HG03103 (cell line): ENCODE measurements around the gene RAI1.

Experiments used
- ATAC-seq: cut with Tn5 transposase; IDR thresholded peaks from one replicate; pipeline ENCODE4 v1.9.1; 2021; ENCODE audit warnings: low read depth; ENCODE audit not compliant: unreplicated experiment

Gene RAI1

GRCh38 chr17:17728550-17729251 lies 47.4 kb downstream of the RAI1 start:
- ATAC-seq, result no peak

DNA sequence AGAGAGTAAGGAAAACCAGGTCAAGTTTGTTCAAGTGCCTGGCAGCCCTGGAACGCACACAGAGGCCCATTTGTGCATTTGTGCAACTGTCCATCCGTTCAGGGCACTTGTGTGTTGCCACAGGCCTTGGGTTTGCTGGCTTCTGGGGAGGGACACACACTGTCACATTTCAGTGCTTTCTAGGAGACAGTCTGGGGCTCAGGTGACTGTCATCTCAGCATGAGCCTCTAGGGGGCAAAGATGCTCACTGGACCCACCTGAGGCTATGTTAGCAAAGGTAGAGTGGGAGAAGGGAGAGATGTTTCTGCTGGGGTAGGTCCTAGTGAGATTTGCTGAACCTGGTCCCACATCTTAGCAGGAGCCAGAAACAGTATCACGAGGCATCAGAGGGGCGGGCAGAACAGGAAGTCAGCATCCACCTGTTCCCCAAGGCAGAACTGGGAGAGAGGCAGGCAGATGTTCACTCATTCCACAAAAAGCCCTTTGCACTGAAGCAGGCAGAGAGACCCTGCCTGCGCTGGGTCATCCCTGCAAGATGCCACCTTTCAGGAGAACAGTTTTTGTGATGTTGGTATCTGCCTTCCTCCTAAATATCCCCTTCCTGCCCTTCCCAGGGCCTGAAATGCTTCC lies 48.5 kb downstream of the RAI1 start:
- no peak for ATAC-seq

- no peak for ATAC-seq
Observed at GRCh38 chr17:17730250-17730935, 49.1 kb downstream of the RAI1 start.

GRCh38 chr17:17732444-17732843 lies 51.2 kb downstream of the RAI1 start:
- ATAC-seq, result no peak

DNA sequence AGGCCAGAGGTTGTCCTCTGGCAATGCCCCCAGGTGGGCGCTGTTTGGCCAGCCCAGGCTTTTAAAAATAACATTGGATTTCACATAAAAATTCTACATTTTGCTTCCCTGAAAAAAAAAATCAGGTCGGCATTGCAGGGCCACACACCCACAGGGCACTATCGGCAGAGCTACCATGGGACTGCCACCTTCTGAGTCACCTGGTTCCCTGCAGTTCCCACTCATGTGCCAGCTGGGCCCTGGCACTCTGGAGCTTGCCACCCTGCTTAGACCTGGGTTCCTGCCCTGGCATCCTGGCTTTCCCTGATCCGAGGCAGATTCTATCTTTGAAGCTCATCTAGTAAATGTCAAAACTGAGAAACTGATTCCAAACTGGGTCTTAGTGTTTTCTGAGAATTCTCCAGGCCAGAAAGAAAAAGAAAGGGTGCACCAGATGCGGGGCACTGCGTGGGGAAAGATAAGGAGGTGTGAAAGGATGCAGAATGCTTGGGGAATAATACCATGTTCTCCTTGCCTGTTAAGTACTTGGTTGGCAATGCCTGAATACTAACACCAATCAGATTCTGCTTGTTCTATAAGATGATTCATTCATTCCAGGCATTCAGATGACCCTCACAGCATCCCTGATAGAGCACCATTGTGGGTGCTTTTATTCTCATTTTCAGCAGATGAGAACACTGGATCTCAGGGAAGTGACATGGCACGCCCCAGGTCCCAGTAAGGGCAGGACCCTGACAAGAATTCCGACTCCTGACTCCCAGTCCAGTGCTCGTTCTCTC lies 51.8 kb downstream of the RAI1 start:
- ATAC-seq, result no peak

GRCh38 chr17:17736205-17737183 lies 55.2 kb downstream of the RAI1 start:
- no peak for ATAC-seq

- no peak for ATAC-seq
Observed at GRCh38 chr17:17737961-17738894, 57.0 kb downstream of the RAI1 start.

DNA sequence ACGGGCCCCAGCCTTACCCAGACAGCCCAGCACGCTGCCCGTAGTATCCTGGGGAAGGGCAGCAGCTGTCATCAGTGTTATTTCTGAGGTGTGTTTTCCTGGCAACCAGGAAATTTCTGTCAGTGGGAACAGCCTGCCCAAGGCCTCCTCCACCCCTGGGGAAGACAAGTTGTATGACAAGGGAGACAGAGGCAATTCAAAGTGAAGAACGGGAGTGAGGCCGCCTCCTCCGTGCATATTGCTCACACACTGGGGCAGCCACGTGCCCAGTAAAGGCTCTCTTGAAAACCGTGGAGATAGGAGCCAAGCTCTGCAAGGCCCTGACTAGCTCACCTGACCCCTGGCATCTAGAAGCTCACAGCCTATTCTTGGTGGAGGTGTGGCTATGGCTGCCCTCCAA lies 57.6 kb downstream of the RAI1 start:
- no peak for ATAC-seq

- no peak for ATAC-seq
Observed at GRCh38 chr17:17739388-17740066, 58.3 kb downstream of the RAI1 start.

GRCh38 chr17:17740615-17741348 lies 59.5 kb downstream of the RAI1 start:
- no peak for ATAC-seq

DNA sequence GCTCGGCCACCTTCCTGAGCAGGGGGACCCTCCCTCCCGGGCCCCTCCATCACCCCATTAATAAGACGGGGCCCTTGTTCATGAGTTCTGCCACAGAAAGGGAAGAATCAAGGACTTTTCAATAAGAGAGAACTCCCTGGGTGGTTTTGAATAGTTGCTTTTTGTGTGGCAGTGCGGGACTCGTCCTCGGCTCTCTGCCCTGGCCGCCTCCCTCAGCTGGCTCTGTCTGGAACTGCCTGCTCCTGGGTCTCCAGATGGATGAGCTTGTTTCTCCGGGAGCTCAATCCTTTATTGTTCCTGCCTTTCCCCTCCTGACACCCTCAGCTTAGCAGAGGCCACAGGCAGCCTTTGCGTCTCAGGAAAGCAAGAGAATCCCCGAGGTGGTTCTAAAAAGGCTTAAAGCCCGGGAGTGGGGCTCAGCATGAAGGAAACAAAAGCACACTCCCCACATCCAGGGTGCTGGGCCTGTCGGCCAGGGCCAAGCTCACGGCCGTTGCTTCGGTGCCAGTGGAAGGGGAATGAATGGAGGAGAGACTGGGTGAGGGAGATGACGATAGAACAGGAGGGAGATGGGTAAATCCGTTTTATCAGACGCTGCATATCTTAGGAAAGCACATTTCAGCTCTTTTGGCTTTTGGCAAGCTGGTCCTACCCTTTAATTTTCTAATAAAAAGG lies 60.2 kb downstream of the RAI1 start:
- ATAC-seq, result no peak

- ATAC-seq, result no peak
Observed at GRCh38 chr17:17742133-17742621, 60.9 kb downstream of the RAI1 start.

DNA sequence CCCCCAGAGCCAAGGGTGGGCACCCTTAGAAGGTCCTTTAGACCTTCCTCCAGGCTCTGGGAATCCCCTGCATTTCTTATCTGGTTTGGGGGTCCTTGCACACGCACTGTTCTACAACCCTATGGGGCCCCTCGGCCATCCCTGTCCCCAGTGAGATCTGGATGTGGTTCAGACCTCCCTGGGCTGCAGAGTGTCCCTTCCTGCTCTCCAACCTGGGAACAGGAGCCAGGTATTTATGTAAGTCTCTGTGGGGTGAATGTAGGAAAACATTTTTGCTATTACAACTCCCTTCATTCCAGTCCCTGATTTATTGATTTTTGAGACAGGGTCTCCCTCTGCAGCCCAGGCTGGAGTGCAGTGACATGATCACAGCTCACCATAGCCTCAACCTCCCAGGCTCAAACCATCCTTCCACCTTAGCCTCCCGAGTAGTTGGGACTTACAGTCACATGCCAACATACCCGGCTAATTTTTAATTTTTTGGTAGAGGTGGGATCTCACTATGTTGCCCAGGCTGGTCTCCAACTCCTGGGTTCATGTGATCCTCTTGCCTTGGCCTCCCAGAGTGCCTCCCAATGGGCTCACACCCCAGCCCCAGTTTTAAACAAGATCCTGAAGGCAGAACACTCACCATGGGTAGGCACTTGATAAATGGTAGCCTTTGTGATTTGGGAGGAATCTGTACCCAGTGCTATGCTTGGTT lies 61.6 kb downstream of the RAI1 start:
- ATAC-seq, result no peak

DNA sequence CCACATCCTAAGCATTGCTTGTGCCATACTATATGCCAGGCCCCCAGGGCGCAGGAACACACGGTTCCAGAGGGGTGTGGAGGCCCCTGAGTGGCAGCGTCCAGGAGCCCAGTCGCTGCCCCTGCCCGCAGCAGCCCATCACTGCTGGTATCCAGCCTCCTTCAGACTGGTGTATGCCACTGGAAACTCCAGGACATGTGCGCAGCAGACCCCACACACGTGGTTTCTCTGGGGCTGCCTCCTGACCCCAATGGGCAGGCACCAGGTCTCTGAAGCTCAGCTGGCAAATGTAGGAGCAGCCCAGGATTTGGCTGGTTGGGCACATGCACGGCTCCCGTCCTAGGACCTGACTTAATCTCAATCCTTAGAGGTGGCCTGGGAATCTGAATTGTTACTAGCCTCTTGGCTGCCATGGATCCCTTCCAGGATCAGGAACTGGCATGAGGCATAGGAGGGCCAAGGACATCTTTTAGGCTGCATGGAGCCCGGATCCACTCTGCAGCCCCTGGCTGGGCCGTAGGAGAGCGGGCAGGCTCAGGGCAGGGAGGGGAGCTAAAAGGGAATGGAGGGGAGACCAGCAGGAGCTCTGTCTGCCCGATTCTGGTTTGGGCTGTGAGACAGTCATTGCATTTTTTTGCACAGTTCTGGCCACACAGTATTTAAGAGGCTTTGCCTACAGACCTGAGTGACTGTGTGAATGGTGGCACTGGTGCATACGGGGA lies 62.3 kb downstream of the RAI1 start:
- ATAC-seq, result no peak

DNA sequence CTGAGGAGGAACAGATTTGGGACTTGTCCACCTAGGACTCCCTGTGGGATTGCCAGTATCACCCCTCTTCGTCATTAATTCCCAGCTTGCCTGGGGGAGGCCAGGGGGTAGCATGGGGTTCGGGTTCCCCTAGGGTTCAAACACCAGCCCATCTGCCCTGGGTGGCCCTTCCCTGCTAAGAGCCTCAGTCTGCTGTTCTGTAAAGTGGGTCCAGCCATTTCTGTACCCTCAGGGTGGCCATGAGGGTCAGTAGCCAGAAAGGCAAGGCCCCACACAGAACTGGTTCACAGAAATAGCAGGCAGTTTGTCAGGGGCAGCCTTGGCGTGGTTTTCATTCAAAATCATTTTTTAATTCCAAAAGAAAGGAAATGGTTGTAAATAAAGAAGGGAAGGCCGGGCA lies 62.9 kb downstream of the RAI1 start:
- ATAC-seq, result no peak
